ENCODE measurements around the gene SH3TC2.

GRCh38 chr5:148980731-148981130 lies 82.1 kb downstream of the SH3TC2 start:
- TF ChIP-seq CTCF (IDR thresholded peaks at IDR 0.05; ENCODE audit: low read depth, low read length), result no peak
- no peak for TF ChIP-seq MAX (IDR thresholded peaks at IDR 0.05; ENCODE audit: low read depth, low read length)
- no peak for TF ChIP-seq POLR2A (IDR thresholded peaks at IDR 0.05; ENCODE audit: extremely low read depth, insufficient read length)
